Vagina (tissue), 2 donors: Measurements from ENCODE around the gene WNT2.

Source experiments
- CTCF ChIP-seq, 3 experiments: fragments of 450-650 bp in 2 of 3; fragments of 200-600 bp in 1 of 3; sonication (generic) in 1 of 3; IDR thresholded peaks; one replicate each; pipeline ENCODE4 v1.5.1; 2017 to 2019; ENCODE audit warnings: antibody characterized with exemption in 3 of 3, mild to moderate bottlenecking in 2 of 3, moderate library complexity in 2 of 3
- POLR2A ChIP-seq, 2 donors: fragments of 450-650 bp; IDR thresholded peaks; one replicate each; pipeline ENCODE4 v1.6.1; 2017; ENCODE audit warnings: antibody characterized with exemption in 2 of 2, mild to moderate bottlenecking in 2 of 2, moderate library complexity in 2 of 2
- POLR2AphosphoS5 ChIP-seq, 2 donors: sonication (generic); formaldehyde crosslinking; IDR thresholded peaks; one replicate each; pipeline ENCODE4 v1.9.0; 2017; ENCODE audit warnings: antibody characterized with exemption in 2 of 2, mild to moderate bottlenecking in 2 of 2, low read depth in 1 of 2; ENCODE audit not compliant: insufficient read depth in 1 of 2

GRCh38 chr7:117269886-117270285 lies 53.0 kb downstream of the WNT2 start:
- no peak for TF ChIP-seq CTCF (IDR thresholded peaks at IDR 0.05)
- TF ChIP-seq POLR2A (IDR thresholded peaks at IDR 0.05), result no peak
- no peak for TF ChIP-seq POLR2AphosphoS5 (IDR thresholded peaks at IDR 0.05; ENCODE audit: insufficient read depth in 1 of 2, low read depth in 1 of 2)
